GM12864 (cell line): ENCODE measurements around the gene AFAP1.

Experiments used
- DNase-seq: peaks from one replicate; pipeline ENCODE4 v3.0.0-alpha.2; 2011; ENCODE audit warnings: low read depth
- H3K4me3 ChIP-seq: 2 replicates; pipeline ENCODE4 v1.5.1; 2011; ENCODE audit warnings: mild to moderate bottlenecking, low read depth, low read length, control low read depth
- TF ChIP-seq, protein P1 (sequence below): IDR thresholded peaks from 2 replicates; pipeline ENCODE4 v1.5.1; 2011; ENCODE audit warnings: low read depth, mild to moderate bottlenecking, moderate library complexity, low read length, control low read depth, inconsistent platforms; ENCODE audit errors: missing control alignments

AFAP1 gene

DNA sequence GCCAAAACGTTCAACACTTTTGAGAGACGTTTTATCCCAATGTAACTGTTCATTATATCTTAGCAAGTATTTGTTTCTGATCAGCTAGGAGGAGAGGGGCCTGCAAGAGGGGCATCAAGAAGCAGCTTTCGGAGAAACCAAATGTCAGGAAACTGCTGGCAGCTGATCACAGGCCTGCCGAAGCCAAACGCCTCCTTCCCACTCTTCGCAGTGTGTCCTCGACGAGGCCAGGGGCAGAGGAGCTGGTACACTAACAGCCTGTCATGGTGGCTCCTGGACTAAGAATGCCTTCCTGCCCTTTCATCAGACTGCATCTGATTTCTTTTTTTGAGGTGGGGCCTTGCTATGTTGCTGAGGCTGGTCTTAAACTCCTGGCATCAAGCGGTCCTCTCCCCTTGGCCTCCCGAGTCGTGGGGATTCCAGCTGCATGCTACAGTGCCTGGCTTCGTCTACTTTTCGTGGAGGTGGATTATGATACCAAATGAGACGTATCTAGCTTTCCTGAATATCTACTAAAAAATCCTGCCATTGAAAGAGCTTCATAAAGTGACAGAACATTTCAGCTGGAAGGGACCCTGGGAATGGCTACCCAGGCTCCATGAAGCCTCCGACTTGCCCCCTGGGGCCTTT lies 134.8 kb downstream of the AFAP1 start:
- no peak overlapping the region for H3K4me3 ChIP-seq
- TF ChIP-seq, protein P1, sequence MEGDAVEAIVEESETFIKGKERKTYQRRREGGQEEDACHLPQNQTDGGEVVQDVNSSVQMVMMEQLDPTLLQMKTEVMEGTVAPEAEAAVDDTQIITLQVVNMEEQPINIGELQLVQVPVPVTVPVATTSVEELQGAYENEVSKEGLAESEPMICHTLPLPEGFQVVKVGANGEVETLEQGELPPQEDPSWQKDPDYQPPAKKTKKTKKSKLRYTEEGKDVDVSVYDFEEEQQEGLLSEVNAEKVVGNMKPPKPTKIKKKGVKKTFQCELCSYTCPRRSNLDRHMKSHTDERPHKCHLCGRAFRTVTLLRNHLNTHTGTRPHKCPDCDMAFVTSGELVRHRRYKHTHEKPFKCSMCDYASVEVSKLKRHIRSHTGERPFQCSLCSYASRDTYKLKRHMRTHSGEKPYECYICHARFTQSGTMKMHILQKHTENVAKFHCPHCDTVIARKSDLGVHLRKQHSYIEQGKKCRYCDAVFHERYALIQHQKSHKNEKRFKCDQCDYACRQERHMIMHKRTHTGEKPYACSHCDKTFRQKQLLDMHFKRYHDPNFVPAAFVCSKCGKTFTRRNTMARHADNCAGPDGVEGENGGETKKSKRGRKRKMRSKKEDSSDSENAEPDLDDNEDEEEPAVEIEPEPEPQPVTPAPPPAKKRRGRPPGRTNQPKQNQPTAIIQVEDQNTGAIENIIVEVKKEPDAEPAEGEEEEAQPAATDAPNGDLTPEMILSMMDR = no peak
- DNase-seq = no peak

DNA sequence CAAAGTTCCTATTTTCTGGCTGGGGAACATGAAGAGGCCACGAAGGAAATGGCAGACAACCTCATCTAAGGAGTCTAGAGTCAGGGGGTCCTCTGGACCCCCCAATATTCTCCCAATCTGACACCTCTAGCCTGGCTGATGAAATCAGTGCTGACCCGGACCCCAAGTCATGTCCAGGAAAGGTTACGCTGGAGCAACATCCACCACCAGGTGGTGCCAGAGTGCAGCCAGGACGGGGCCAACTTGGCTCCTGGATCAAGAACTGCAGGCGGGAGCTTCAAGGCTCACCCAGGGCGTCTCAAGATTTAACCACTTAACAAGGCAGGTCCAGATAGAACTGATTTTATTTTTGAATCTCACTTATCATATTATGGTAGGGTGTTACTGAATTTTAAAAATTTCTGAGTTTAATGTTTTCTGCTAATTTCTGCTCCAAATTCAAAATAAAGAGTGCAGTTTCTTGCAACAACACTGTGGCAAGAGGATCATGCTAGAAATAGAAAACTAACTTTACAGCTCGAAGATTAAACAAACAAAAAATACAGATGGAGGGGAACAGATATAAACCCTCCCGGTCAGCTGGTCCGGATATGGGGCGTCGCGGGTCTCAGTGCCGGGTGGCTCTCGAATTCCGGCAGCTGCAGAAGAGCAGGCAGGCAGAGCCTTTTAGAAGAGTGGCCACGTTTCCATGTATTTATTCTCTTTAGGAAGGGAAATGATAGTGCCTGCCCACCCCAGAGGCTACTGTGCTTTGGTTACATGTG lies 135.5 kb downstream of the AFAP1 start:
- no peak overlapping the region for H3K4me3 ChIP-seq
- no peak for DNase-seq
- TF ChIP-seq, protein P1 = peak; percentile 94

DNA sequence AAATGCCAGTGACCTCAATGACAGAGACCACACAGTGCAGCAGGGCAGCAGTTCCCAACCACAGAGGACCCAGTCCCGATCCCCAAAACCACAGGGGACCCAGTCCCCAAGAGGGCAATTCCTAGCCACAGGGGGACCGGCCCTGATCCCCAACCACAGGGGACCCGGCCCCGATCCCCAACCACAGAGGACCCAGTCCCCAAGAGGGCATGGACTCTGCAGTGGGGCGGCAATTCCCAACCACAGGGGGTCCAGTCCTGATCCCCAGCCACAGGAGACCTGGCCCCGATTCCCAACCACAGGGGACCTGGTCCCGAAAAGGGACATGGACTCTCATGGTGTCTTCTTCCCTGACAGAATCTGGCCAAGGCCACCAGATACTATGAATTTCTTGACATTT lies 136.3 kb downstream of the AFAP1 start:
- DNase-seq = no peak
- H3K4me3 ChIP-seq = no peak overlapping the region
- TF ChIP-seq, protein P1 = no peak

DNA sequence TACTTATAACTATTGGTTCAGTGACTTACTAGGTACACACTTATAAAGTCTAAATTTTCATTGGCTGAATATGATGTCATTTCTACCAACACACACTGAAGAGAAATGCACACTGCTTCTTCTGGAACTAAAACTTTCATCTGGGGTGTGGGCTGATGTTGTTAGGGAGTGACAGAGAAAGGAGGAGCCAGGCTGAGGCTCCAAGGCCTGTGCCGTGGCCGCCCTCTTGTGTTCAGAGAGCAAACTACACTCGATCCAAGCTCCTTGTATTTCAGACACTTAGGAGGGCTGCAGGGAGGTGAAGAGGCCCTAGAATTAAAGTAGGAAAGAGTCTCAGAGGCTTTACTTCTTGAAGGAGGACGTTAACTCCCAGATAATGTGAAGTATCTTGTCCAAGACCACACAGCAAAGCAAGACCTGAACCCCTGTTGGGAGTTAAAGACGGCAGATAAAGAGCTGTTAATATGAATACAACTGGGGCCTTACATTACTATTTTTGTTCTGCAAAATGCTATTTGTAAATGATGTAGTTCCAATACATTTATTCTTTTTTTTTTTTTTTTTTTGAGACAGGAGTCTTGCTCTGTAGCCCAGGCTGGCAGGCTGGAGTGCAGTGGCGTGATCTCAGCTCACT lies 137.5 kb downstream of the AFAP1 start:
- peak; percentile 56 for DNase-seq
- H3K4me3 ChIP-seq = no peak overlapping the region
- TF ChIP-seq, protein P1 = peak; percentile 96

DNA sequence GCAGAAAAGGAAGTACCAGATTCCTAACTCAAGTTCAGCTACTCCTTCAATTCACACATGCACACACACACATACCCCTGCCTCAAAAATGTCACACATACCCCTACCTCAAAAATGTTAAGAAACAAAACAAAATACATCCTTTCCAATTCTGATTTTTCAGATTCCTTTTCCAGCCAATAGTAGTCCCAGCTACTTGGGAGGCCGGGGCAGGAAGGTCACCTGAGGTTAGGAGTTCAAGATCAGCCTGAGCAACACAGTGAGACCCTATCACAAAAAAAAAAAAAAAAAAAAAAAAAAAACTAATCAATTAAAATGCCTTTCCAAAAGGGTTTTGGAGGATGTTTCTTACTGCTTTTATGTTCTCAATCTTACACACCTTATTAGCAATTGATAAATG lies 138.0 kb downstream of the AFAP1 start:
- DNase-seq = no peak
- H3K4me3 ChIP-seq = no peak overlapping the region
- TF ChIP-seq, protein P1 = no peak

DNA sequence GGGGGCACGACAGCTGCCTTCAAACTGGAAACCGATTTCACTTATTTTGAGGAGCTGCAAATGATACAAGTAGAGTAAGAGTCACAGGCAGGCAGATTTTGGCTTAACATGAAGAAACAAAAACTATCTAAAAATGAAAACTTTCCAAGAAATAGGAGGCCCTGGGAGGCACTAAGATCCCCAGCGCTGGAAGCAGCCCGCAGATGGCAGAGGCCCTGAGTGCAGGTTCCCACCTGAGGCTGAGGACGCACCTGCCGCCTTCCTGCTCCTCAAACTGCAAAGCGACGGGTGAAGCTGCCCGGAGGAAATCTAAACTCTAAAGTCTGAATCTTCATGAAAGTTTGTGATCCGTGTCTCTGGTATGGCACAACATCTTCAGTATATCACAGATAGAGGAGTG lies 138.7 kb downstream of the AFAP1 start:
- TF ChIP-seq, protein P1 = no peak
- DNase-seq = no peak
- no peak overlapping the region for H3K4me3 ChIP-seq
